ENCODE measurements around the gene DFFA.
A peak's percentile ranks its signal among the peaks of the same experiment; 100 is the strongest.

Gene DFFA

DNA sequence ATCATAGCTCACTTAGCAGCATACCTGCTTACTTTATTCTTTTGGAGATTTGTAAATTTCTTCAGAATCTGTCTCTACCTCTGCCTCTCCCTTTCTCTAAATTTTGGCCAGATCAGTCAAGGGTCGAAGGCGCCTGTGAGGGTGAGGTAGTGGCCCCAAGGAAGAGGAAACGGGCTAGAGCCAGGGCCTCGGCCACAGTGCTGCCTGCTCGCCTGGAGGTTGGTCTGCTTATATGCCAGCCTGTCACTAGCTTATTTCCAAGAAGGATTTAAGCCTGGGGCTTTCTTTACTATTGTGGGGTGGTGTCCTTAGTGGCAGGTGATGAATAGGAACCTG is 22.1 kb upstream of the DFFA start:
- TF ChIP-seq ZNF274 (IDR thresholded peaks at IDR 0.05; ENCODE audit: low read depth, low read length) (no peak), SUZ12 (IDR thresholded peaks at IDR 0.05; ENCODE audit: extremely low read depth, insufficient read depth, insufficient read length) (no peak)
- no peaks in the 10 kb centered on the region for H3K9me3 ChIP-seq (ENCODE audit: insufficient read depth, low read length)
- H3K36me3 ChIP-seq (ENCODE audit: insufficient read depth, insufficient read length, low read length) = peaks cover 8% of the 10 kb centered on the region
- H3K4me3 ChIP-seq (ENCODE audit: insufficient read length, low read depth) = no peak overlapping the region
- peaks cover 19% of the 10 kb centered on the region for H3K4me1 ChIP-seq (ENCODE audit: insufficient read depth, insufficient read length)
- no peak overlapping the region for H3K9ac ChIP-seq (ENCODE audit: insufficient read length, low read depth)
- DNase-seq (ENCODE audit: low read depth, low spot score) = no peak
- no peaks in the 10 kb centered on the region for H3K27me3 ChIP-seq (ENCODE audit: insufficient read depth, insufficient read length)

DNA sequence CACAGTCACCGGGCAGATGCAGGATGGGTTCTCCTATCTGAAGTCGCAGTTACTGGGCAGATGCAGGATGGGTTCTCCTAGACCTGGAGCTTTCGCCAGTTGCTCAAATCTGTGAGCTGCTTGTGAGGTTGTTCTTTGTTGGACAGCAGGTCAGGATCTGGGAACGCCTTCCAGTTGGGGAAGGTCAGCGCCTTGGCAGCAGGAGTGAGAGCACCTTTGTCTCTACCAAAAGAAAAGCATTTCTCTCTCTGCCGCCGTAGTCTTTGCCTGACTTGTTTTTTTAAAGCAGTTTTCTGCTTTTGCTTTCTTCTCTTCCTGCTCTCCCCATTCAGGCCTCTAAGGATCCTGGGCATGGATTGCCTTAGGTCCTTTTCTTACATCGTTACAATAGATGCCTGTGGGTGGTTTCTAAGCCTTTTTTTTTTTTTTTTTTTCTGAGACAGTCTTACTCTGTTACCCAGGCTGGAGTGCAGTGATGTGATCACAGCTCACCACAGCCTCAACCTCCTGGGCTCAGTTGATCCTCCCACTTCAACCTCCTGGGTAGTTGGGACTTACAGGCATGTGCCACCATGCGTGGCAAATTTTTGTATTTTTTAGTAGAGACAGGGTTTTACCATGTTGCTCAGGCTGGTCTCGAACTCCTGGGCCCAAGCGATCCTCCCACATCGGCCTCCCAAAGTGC is 18.1 kb upstream of the DFFA start:
- DNase-seq (ENCODE audit: low read depth, low spot score) = no peak
- H3K9ac ChIP-seq (ENCODE audit: insufficient read length, low read depth) = peak overlapping the region; percentile 63
- TF ChIP-seq ZNF274 (IDR thresholded peaks at IDR 0.05; ENCODE audit: low read depth, low read length) = no peak
- TF ChIP-seq SUZ12 (IDR thresholded peaks at IDR 0.05; ENCODE audit: extremely low read depth, insufficient read depth, insufficient read length) = no peak
- no peak for TF ChIP-seq YY1 (IDR thresholded peaks at IDR 0.05; ENCODE audit: insufficient read depth, insufficient read length)
- no peaks in the 10 kb centered on the region for H3K9me3 ChIP-seq (ENCODE audit: insufficient read depth, low read length)
- H3K4me3 ChIP-seq (ENCODE audit: insufficient read length, low read depth) = no peak overlapping the region
- peaks cover 14% of the 10 kb centered on the region for H3K4me1 ChIP-seq (ENCODE audit: insufficient read depth, insufficient read length)
- H3K27me3 ChIP-seq (ENCODE audit: insufficient read depth, insufficient read length) = no peaks in the 10 kb centered on the region
- no peaks in the 10 kb centered on the region for H3K36me3 ChIP-seq (ENCODE audit: insufficient read depth, insufficient read length, low read length)

DNA sequence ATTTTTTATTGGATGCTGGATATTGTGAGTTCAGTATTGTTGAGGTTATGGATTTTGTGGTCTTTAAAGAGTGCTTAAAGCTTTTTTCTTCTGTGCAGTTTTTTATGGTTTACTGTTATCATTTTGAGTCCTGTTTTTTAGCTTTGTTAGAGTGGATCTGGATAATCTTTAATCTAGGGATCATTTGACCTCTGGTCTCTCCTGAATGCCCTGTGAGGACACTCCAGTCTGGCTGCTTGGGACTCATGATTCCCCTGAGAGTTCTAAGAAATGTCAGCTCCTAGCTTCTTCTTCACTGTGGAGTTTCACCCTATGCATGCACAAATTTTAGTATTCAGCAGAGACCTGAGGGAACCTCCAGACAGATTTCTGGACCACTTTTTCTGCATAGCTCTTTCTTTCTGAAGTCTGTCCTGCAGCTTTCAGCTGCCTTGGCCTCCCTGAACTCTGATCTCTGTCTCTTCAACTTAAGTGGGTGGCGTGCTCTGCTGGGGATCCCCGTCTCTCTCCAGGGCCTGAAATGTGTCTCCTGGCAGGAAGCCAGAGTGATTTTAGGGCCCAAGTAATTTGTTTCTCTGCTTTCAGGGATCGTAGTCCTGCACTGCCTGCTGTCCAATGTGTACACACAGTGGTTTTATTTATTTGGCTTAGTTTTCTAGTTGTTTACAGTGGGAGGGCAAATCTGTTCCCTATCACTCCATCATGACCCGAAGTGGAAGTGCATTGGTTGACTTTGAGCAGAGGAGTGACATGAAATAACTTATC is 17.1 kb upstream of the DFFA start:
- TF ChIP-seq YY1 (IDR thresholded peaks at IDR 0.05; ENCODE audit: insufficient read depth, insufficient read length) (no peak), ZNF274 (IDR thresholded peaks at IDR 0.05; ENCODE audit: low read depth, low read length) (no peak), SUZ12 (IDR thresholded peaks at IDR 0.05; ENCODE audit: extremely low read depth, insufficient read depth, insufficient read length) (no peak)
- no peaks in the 10 kb centered on the region for H3K36me3 ChIP-seq (ENCODE audit: insufficient read depth, insufficient read length, low read length)
- peaks cover 7% of the 10 kb centered on the region for H3K4me1 ChIP-seq (ENCODE audit: insufficient read depth, insufficient read length)
- H3K9ac ChIP-seq (ENCODE audit: insufficient read length, low read depth) = peak overlapping the region; percentile 63
- H3K4me3 ChIP-seq (ENCODE audit: insufficient read length, low read depth) = no peak overlapping the region
- no peaks in the 10 kb centered on the region for H3K27me3 ChIP-seq (ENCODE audit: insufficient read depth, insufficient read length)
- no peak for DNase-seq (ENCODE audit: low read depth, low spot score)
- H3K9me3 ChIP-seq (ENCODE audit: insufficient read depth, low read length) = no peaks in the 10 kb centered on the region

DNA sequence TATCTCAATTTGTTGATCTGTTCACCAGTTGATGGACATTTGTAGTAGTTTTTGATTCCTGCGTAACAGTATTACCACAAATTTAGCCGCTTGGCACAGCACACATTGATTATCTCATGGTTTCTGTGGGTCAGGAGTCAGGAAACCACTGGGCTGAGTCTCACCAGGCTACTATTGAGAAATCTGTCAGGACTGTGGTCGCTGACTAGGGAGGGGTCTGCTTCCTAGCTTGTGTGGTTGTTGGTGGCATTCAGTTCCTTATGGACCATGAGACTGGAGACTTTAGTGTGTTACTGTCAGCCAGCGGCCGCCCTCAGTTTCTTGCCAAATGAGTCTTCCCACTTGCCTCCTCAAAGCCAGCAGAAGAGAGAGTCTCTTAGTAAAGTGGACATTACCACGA is 12.2 kb upstream of the DFFA start:
- no peaks in the 10 kb centered on the region for H3K27me3 ChIP-seq (ENCODE audit: insufficient read depth, insufficient read length)
- H3K4me3 ChIP-seq (ENCODE audit: insufficient read length, low read depth) = no peak overlapping the region
- no peak for DNase-seq (ENCODE audit: low read depth, low spot score)
- no peaks in the 10 kb centered on the region for H3K9me3 ChIP-seq (ENCODE audit: insufficient read depth, low read length)
- H3K9ac ChIP-seq (ENCODE audit: insufficient read length, low read depth) = no peak overlapping the region
- TF ChIP-seq SUZ12 (IDR thresholded peaks at IDR 0.05; ENCODE audit: extremely low read depth, insufficient read depth, insufficient read length) (no peak), YY1 (IDR thresholded peaks at IDR 0.05; ENCODE audit: insufficient read depth, insufficient read length) (no peak), ZNF274 (IDR thresholded peaks at IDR 0.05; ENCODE audit: low read depth, low read length) (no peak)
- peaks cover 6% of the 10 kb centered on the region for H3K36me3 ChIP-seq (ENCODE audit: insufficient read depth, insufficient read length, low read length)
- H3K4me1 ChIP-seq (ENCODE audit: insufficient read depth, insufficient read length) = peaks cover under 1% of the 10 kb centered on the region

DNA sequence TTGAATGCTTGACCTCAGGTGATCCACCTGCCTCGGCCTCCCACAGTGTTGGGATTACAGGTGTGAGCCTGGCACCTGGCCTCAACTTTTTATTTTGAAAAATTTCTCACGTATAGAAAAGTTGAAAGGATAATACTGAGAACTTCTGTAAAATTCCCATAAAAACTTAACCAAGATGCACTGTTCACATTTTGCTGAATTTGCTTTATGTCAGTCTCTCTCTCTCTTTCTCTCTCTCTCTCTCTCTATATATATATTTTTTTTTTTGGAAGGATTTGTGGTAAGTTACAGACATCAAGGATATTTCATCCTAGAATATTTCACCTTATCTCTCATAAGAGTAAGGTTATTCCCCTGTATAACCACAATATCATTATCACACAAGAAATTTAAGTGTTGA is 8.3 kb upstream of the DFFA start:
- DNase-seq (ENCODE audit: low read depth, low spot score) = no peak
- no peak overlapping the region for H3K4me3 ChIP-seq (ENCODE audit: insufficient read length, low read depth)
- H3K36me3 ChIP-seq (ENCODE audit: insufficient read depth, insufficient read length, low read length) = peaks cover 10% of the 10 kb centered on the region
- no peaks in the 10 kb centered on the region for H3K27me3 ChIP-seq (ENCODE audit: insufficient read depth, insufficient read length)
- no peaks in the 10 kb centered on the region for H3K9me3 ChIP-seq (ENCODE audit: insufficient read depth, low read length)
- no peak for TF ChIP-seq SUZ12 (IDR thresholded peaks at IDR 0.05; ENCODE audit: extremely low read depth, insufficient read depth, insufficient read length)
- TF ChIP-seq ZNF274 (IDR thresholded peaks at IDR 0.05; ENCODE audit: low read depth, low read length) = no peak
- no peak for TF ChIP-seq YY1 (IDR thresholded peaks at IDR 0.05; ENCODE audit: insufficient read depth, insufficient read length)
- no peak overlapping the region for H3K9ac ChIP-seq (ENCODE audit: insufficient read length, low read depth)
- H3K4me1 ChIP-seq (ENCODE audit: insufficient read depth, insufficient read length) = no peaks in the 10 kb centered on the region

DNA sequence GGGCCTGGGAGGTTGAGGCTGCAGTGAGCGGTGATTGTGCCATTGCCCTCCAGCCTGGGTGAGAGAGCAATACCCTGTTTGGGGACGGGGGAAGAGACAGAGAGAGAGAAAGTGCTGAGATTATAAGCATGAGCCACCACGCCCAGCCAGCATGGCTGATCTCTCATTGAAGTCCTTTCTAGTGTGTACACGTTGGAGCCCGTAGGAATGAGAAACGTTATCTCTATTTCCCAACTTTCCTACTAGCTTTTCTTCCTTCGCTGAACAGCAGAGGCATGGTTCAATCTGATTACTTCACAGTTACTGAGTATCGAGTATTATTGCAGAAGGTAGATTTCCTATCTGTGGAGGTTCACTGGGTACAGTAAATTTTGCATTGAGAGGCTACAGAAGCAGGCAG is 7.0 kb upstream of the DFFA start:
- no peak for DNase-seq (ENCODE audit: low read depth, low spot score)
- TF ChIP-seq YY1 (IDR thresholded peaks at IDR 0.05; ENCODE audit: insufficient read depth, insufficient read length) (no peak), SUZ12 (IDR thresholded peaks at IDR 0.05; ENCODE audit: extremely low read depth, insufficient read depth, insufficient read length) (no peak), ZNF274 (IDR thresholded peaks at IDR 0.05; ENCODE audit: low read depth, low read length) (no peak)
- Histone ChIP-seq H3K4me1 (ENCODE audit: insufficient read depth, insufficient read length) (no peaks in the 10 kb centered on the region), H3K4me3 (ENCODE audit: insufficient read length, low read depth) (no peak overlapping the region), H3K36me3 (ENCODE audit: insufficient read depth, insufficient read length, low read length) (peaks cover 10% of the 10 kb centered on the region), H3K9me3 (ENCODE audit: insufficient read depth, low read length) (no peaks in the 10 kb centered on the region), H3K9ac (ENCODE audit: insufficient read length, low read depth) (no peak overlapping the region), H3K27me3 (ENCODE audit: insufficient read depth, insufficient read length) (no peaks in the 10 kb centered on the region)

DNA sequence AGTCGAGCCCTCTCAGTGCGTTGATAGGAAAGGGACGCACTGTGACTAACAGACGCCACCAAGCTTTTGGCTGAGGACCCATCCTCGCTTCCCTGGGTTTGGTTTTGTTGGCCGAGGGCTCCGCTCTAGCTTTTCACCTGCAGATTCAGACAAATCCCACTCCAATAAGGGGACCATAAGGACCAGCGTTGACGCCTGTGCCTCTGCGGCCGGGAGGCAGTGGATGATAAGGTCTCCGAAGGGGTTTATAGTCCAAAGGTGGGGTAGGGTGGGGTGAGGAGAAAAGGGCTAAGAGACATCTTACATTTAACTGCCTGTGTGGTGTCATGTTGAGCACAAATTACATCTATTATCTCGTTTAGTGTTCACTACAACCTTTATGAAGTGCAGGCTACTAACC is 3.2 kb upstream of the DFFA start:
- Histone ChIP-seq H3K36me3 (ENCODE audit: insufficient read depth, insufficient read length, low read length) (peaks cover 13% of the 10 kb centered on the region), H3K4me3 (ENCODE audit: insufficient read length, low read depth) (peak overlapping the region; percentile 86), H3K27me3 (ENCODE audit: insufficient read depth, insufficient read length) (no peaks in the 10 kb centered on the region), H3K9ac (ENCODE audit: insufficient read length, low read depth) (peak overlapping the region; percentile 95), H3K9me3 (ENCODE audit: insufficient read depth, low read length) (no peaks in the 10 kb centered on the region), H3K4me1 (ENCODE audit: insufficient read depth, insufficient read length) (no peaks in the 10 kb centered on the region)
- DNase-seq (ENCODE audit: low read depth, low spot score) = no peak
- TF ChIP-seq SUZ12 (IDR thresholded peaks at IDR 0.05; ENCODE audit: extremely low read depth, insufficient read depth, insufficient read length) (no peak), ZNF274 (IDR thresholded peaks at IDR 0.05; ENCODE audit: low read depth, low read length) (no peak), YY1 (IDR thresholded peaks at IDR 0.05; ENCODE audit: insufficient read depth, insufficient read length) (no peak)
